ENCODE results near the gene IFNGR1. TPM values are rescaled to one million over a fixed set of nuclear protein-coding genes. Genes with fewer than 3 reads are reported as not detected.

Gene IFNGR1
- total RNA-seq, 1 donor, result 45.3 TPM

- no peak for DNase-seq (ENCODE audit: low read depth)
- H3K4me3 ChIP-seq (ENCODE audit: low read depth, low read length), result no peak overlapping the region
- TF ChIP-seq CTCF (IDR thresholded peaks at IDR 0.05; ENCODE audit: insufficient read depth, low read length), result no peak
Observed at GRCh38 chr6:137230547-137230946, 11.4 kb upstream of the IFNGR1 start.

- TF ChIP-seq CTCF (IDR thresholded peaks at IDR 0.05; ENCODE audit: insufficient read depth, low read length), result no peak
- H3K4me3 ChIP-seq (ENCODE audit: low read depth, low read length), result no peak overlapping the region
- DNase-seq (ENCODE audit: low read depth), result no peak
Observed at GRCh38 chr6:137229075-137229759, 10.0 kb upstream of the IFNGR1 start.

DNA sequence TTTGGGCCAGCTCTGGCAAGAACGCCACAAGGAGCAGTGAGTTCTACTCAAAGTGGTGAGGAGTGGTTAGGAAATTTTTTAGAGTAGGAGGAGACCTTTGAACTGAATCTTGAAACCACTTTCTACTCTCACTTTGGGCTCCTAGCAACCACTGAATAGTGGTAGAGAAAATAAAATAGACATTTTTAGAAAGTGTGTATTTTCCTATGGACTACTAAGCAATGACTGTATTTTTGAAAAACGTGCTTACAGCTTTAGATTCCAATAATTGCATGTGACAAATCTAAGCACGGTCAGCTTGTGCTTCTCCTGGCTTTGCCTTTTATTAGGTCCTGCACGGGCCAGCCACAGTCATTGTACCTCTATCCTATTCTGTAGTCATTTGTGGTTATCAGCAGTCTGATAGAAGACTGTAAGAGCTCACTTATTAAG is 8.7 kb upstream of the IFNGR1 start:
- no peak for TF ChIP-seq CTCF (IDR thresholded peaks at IDR 0.05; ENCODE audit: insufficient read depth, low read length)
- no peak overlapping the region for H3K4me3 ChIP-seq (ENCODE audit: low read depth, low read length)
- no peak for DNase-seq (ENCODE audit: low read depth)

- no peak for DNase-seq (ENCODE audit: low read depth)
- TF ChIP-seq CTCF (IDR thresholded peaks at IDR 0.05; ENCODE audit: insufficient read depth, low read length), result no peak
- no peak overlapping the region for H3K4me3 ChIP-seq (ENCODE audit: low read depth, low read length)
Observed at GRCh38 chr6:137226697-137227096, 7.5 kb upstream of the IFNGR1 start.

DNA sequence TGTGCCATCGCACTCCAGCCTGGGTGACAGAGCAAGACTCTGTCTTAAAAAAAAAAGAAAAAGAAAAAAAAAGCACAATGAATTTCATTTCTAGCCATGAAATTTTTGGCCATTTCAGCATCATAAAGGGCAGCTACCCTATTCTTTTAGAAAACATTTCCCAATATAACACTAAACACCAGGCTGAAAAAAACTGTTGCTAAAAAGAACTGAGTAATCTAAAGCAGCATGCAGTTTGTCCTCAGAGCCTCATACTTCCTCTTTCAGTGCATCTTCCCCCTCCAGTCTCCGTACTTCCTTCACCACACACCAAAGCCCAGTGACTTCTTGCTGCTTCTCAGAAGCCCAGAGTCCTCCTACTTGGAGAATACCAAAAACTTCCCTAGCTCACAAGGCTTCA is 5.6 kb upstream of the IFNGR1 start:
- DNase-seq (ENCODE audit: low read depth), result no peak
- H3K4me3 ChIP-seq (ENCODE audit: low read depth, low read length), result no peak overlapping the region
- TF ChIP-seq CTCF (IDR thresholded peaks at IDR 0.05; ENCODE audit: insufficient read depth, low read length), result no peak

DNA sequence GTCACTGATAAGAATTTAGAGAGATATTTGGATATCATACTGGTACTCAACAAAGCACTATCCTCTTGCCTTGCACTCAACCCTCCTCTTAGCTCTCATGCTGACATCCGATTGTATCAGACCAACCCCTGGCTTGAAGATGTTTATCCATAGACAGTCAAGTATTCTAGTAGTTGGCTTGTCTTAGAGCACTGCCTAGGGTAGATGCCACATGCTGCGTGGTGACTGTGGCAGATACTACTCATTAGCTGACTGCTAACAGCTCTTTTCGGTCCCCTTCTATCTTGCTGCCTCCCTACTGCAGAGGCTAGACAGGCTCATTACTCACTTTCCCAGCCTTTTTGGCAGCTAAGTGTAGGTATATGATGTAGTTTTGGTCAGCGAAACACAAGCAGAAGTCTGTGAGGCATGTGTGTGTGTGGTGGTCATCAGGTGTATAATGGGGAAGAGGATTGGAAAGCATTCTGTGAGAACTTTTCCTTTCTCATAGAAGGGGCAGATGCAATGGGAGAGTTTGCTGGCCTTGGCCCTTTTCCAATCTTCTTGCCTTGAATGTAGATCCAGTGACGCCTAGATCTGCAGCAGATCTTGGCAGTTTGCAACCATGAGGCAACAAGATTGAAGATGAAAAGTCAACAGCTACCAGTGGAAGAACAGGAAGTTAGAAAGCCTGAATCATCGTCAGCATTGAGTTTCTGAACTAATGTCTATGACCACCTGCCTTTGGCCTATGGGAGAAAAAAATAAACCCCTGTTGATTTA is 4.4 kb upstream of the IFNGR1 start:
- peak; percentile 77 for DNase-seq (ENCODE audit: low read depth)

More for the DNA sequence above, 4.4 kb upstream of the IFNGR1 start:
- TF ChIP-seq CTCF (IDR thresholded peaks at IDR 0.05; ENCODE audit: insufficient read depth, low read length), result no peak
- no peak overlapping the region for H3K4me3 ChIP-seq (ENCODE audit: low read depth, low read length)

Measured in fibroblast of the aortic adventitia (primary cell).